ENCODE data around the gene PLCG1.

DNA sequence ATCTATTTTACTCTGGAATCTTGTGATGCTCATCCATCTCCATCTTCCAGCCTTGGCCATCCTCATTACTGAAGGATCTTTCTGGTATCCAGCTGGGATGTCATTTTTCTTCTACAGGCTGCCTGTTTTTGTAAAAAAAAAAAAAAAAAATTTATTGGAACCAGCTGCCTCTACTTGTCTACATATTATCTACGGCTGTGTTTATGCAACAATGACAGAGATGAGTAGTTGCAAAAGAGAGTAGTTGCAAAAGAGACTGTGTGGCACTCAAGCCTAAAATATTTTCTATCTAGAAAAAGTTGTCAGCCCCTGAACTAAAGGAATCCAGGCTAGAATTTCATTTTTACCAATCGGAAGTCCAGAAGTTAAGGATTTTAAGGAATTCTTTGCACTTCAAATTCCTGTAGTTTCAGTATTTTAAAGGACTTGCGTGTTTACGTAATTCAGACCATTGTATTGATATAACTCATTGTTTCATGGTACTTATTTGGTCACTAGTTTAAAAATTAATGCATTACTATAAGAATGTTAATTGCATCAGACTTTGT, 38.6 kb upstream of the PLCG1 start:
- TF ChIP-seq, protein P1, sequence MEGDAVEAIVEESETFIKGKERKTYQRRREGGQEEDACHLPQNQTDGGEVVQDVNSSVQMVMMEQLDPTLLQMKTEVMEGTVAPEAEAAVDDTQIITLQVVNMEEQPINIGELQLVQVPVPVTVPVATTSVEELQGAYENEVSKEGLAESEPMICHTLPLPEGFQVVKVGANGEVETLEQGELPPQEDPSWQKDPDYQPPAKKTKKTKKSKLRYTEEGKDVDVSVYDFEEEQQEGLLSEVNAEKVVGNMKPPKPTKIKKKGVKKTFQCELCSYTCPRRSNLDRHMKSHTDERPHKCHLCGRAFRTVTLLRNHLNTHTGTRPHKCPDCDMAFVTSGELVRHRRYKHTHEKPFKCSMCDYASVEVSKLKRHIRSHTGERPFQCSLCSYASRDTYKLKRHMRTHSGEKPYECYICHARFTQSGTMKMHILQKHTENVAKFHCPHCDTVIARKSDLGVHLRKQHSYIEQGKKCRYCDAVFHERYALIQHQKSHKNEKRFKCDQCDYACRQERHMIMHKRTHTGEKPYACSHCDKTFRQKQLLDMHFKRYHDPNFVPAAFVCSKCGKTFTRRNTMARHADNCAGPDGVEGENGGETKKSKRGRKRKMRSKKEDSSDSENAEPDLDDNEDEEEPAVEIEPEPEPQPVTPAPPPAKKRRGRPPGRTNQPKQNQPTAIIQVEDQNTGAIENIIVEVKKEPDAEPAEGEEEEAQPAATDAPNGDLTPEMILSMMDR (IDR thresholded peaks at IDR 0.05; ENCODE audit: low read depth, low read length, missing input control), result no peak
- TF ChIP-seq SP1 (IDR thresholded peaks at IDR 0.05), result no peak
- no peak for TF ChIP-seq ATF3 (IDR thresholded peaks at IDR 0.05)

Measured in liver (tissue), 3 donors.